Left renal cortex interstitium (tissue), 4 donors: ENCODE results near the gene TAS2R31. TPM values are rescaled to one million over a fixed set of nuclear protein-coding genes. Genes with fewer than 3 reads are reported as not detected.

Experiments
- DNase-seq, 4 donors: peaks; one replicate each; pipeline ENCODE4 v3.0.0-alpha.2; 2013; ENCODE audit warnings: low read depth in 4 of 4, low spot score in 2 of 4, missing footprints in 1 of 4
- polyA plus RNA-seq, 4 donors: library from polyadenylated mRNA; unstranded; fragments of 120-200 nt; gene quantifications; one replicate each; pipeline ENCODE4 v1.2.1, GENCODE V29; 2013; ENCODE audit not compliant: insufficient read length in 4 of 4

Gene TAS2R31
- polyA plus RNA-seq, 4 donors: 0.71 to 2.0 (median 1.6) TPM

- no peak for DNase-seq
Observed at GRCh38 chr12:11007608-11008007, 23.6 kb downstream of the TAS2R31 start.

GRCh38 chr12:10998204-10998603 is 33.0 kb downstream of the TAS2R31 start, which contains the start of gene TAS2R20:
TSS of gene TAS2R20 (minus strand) at chr12:10998304. CDS start at chr12:10997875, 429 bp downstream.
- DNase-seq: no peak

- DNase-seq: no peak
Observed at GRCh38 chr12:10994307-10994706, 36.9 kb downstream of the TAS2R31 start.

GRCh38 chr12:10989107-10989506 is 42.1 kb downstream of the TAS2R31 start:
- no peak for DNase-seq

GRCh38 chr12:10986812-10987211 is 44.4 kb downstream of the TAS2R31 start, which contains the start of gene TAS2R50:
TSS of gene TAS2R50 (minus strand) at chr12:10986912. CDS start at chr12:10986860, 52 bp downstream.
- no peak for DNase-seq

GRCh38 chr12:10982244-10982643 is 49.0 kb downstream of the TAS2R31 start:
- no peak for DNase-seq

Other genes with a start within 250 kb of the TAS2R31 start
- gene TAS2R7, start 228.8 kb downstream of the TAS2R31 start, polyA plus RNA-seq: not detected
- gene TAS2R8, start 224.1 kb downstream of the TAS2R31 start, polyA plus RNA-seq: not detected
- gene TAS2R9, start 221.2 kb downstream of the TAS2R31 start, polyA plus RNA-seq: under 1 TPM in 1 of 4 donors, not detected in 3; 0.09 TPM
- gene TAS2R10, start 205.0 kb downstream of the TAS2R31 start, polyA plus RNA-seq: 1 to 10 TPM in 3 of 4 donors, under 1 TPM in 1; 0.65 to 3.4 (median 1.7) TPM
- gene PRR4, start 181.9 kb downstream of the TAS2R31 start, polyA plus RNA-seq: 10 to 100 TPM in 2 of 4 donors, 1 to 10 TPM in 2; 4.0 to 15.1 (median 8.7) TPM
- 10 to 100 TPM; 13.8 to 18.5 (median 15.5) TPM for gene PRH1, start 147.2 kb downstream of the TAS2R31 start, polyA plus RNA-seq
- gene TAS2R13, start 121.8 kb downstream of the TAS2R31 start, polyA plus RNA-seq: under 1 TPM in 2 of 4 donors, not detected in 2; 0.19 to 0.21 TPM
- gene PRH2, start 102.2 kb downstream of the TAS2R31 start, polyA plus RNA-seq: under 1 TPM; 0.32 to 0.99 (median 0.57) TPM
- gene TAS2R14, start 92.1 kb downstream of the TAS2R31 start, polyA plus RNA-seq: 1 to 10 TPM; 2.1 to 5.8 (median 3.4) TPM
- under 1 TPM in 1 of 4 donors, not detected in 3; 0.14 TPM for gene TAS2R50, start 44.5 kb downstream of the TAS2R31 start, polyA plus RNA-seq
- 1 to 10 TPM in 3 of 4 donors, under 1 TPM in 1; 0.38 to 4.1 (median 1.8) TPM for gene TAS2R20, start 33.1 kb downstream of the TAS2R31 start, polyA plus RNA-seq
- 1 to 10 TPM in 2 of 4 donors, under 1 TPM in 2; 0.79 to 2.1 (median 1.3) TPM for gene TAS2R19, start 8.8 kb downstream of the TAS2R31 start, polyA plus RNA-seq
- under 1 TPM in 3 of 4 donors, not detected in 1; 0.14 to 0.24 (median 0.23) TPM for gene TAS2R46, start 30.9 kb upstream of the TAS2R31 start, polyA plus RNA-seq
- gene TAS2R43, start 60.9 kb upstream of the TAS2R31 start, polyA plus RNA-seq: under 1 TPM in 3 of 4 donors, not detected in 1; 0.31 to 0.81 (median 0.66) TPM
- under 1 TPM in 3 of 4 donors, not detected in 1; 0.16 to 0.26 (median 0.22) TPM for gene TAS2R30, start 103.2 kb upstream of the TAS2R31 start, polyA plus RNA-seq
- 10 to 100 TPM; 16.5 to 18.3 (median 17.7) TPM for gene SMIM10L1, start 139.8 kb upstream of the TAS2R31 start, polyA plus RNA-seq
- gene TAS2R42, start 155.5 kb upstream of the TAS2R31 start, polyA plus RNA-seq: under 1 TPM in 1 of 4 donors, not detected in 3; 0.17 TPM
- not detected for gene PRB3, start 238.3 kb upstream of the TAS2R31 start, polyA plus RNA-seq